IPS DF 6.9 (cell line): Measurements from ENCODE around the gene LCP1.

Experiments
- DNase-seq: peaks from one replicate; pipeline ENCODE4 v3.0.0-alpha.2; 2013; ENCODE audit warnings: low read depth, low spot score
- H3K27ac ChIP-seq: one replicate; pipeline ENCODE4 v1.5.1; 2013; ENCODE audit warnings: low read length, control low read depth
- H3K27me3 ChIP-seq: 2 replicates; pipeline ENCODE4 v1.6.1; 2013; ENCODE audit warnings: mild to moderate bottlenecking, low read length; ENCODE audit not compliant: control insufficient read depth, insufficient read depth
- H3K36me3 ChIP-seq: 2 replicates; pipeline ENCODE4 v1.6.1; 2013; ENCODE audit warnings: low read length; ENCODE audit not compliant: control insufficient read depth, insufficient read depth
- H3K4me1 ChIP-seq: 2 replicates; pipeline ENCODE4 v1.6.1; 2013; ENCODE audit warnings: low read length; ENCODE audit not compliant: control insufficient read depth, insufficient read depth
- H3K4me3 ChIP-seq: 2 replicates; pipeline ENCODE4 v1.5.1; 2013; ENCODE audit warnings: mild to moderate bottlenecking, low read length
- H3K9me3 ChIP-seq: 2 replicates; pipeline ENCODE4 v1.6.1; 2013; ENCODE audit warnings: low read length, inconsistent platforms; ENCODE audit not compliant: control insufficient read depth, insufficient read depth
- WGBS: extraction: QIAGEN DNeasy Blood & Tissue Kit; methylation state at CpG from one replicate; pipeline ENCODE4 v1.1.7; 2013; ENCODE audit warnings: mixed read lengths, missing lambda C conversion rate; ENCODE audit not compliant: insufficient read length, insufficient coverage; 5-methylcytosine and 5-hydroxymethylcytosine counted together

The LCP1 gene

GRCh38 chr13:46085737-46086136 is 96.2 kb downstream of the LCP1 start:
- WGBS: no CpG with 5 or more reads among the region's 13 CpGs
- Histone ChIP-seq H3K9me3 (no peaks in the 10 kb centered on the region), H3K4me3 (no peak overlapping the region), H3K36me3 (no peaks in the 10 kb centered on the region), H3K27me3 (no peaks in the 10 kb centered on the region), H3K27ac (no peak overlapping the region), H3K4me1 (no peaks in the 10 kb centered on the region)
- no peak for DNase-seq

- no peaks in the 10 kb centered on the region for H3K27me3 ChIP-seq
- H3K27ac ChIP-seq: no peak overlapping the region
- H3K36me3 ChIP-seq: no peaks in the 10 kb centered on the region
- DNase-seq: no peak
- no CpG with 5 or more reads among the region's 5 CpGs for WGBS
- H3K9me3 ChIP-seq: no peaks in the 10 kb centered on the region
- no peaks in the 10 kb centered on the region for H3K4me1 ChIP-seq
- H3K4me3 ChIP-seq: no peak overlapping the region
Observed at GRCh38 chr13:46082324-46082723, 99.7 kb downstream of the LCP1 start.

- no CpG with 5 or more reads among the region's 2 CpGs for whole genome bisulfite sequencing
- DNase-seq: no peak
- H3K27ac ChIP-seq: no peak overlapping the region
- no peaks in the 10 kb centered on the region for H3K27me3 ChIP-seq
- no peak overlapping the region for H3K4me3 ChIP-seq
- no peaks in the 10 kb centered on the region for H3K9me3 ChIP-seq
- H3K4me1 ChIP-seq: no peaks in the 10 kb centered on the region
- H3K36me3 ChIP-seq: no peaks in the 10 kb centered on the region
Observed at GRCh38 chr13:46079770-46080169, 102.2 kb downstream of the LCP1 start.

GRCh38 chr13:46077265-46077664 is 104.7 kb downstream of the LCP1 start:
- H3K27ac ChIP-seq: no peak overlapping the region
- no peak overlapping the region for H3K4me3 ChIP-seq
- no CpG with 5 or more reads among the region's 1 CpG for WGBS
- H3K9me3 ChIP-seq: no peaks in the 10 kb centered on the region
- DNase-seq: no peak
- no peaks in the 10 kb centered on the region for H3K27me3 ChIP-seq
- H3K4me1 ChIP-seq: no peaks in the 10 kb centered on the region
- H3K36me3 ChIP-seq: no peaks in the 10 kb centered on the region

- Histone ChIP-seq H3K4me1 (no peaks in the 10 kb centered on the region), H3K36me3 (no peaks in the 10 kb centered on the region), H3K27ac (no peak overlapping the region), H3K9me3 (no peaks in the 10 kb centered on the region), H3K4me3 (no peak overlapping the region), H3K27me3 (no peaks in the 10 kb centered on the region)
- no CpG with 5 or more reads among the region's 3 CpGs for WGBS
- DNase-seq: no peak
Observed at GRCh38 chr13:46076827-46077226, 105.2 kb downstream of the LCP1 start.
